ENCODE measurements around the gene DNAJC11. TPM values are rescaled to one million over a fixed set of nuclear protein-coding genes. Genes with fewer than 3 reads are reported as not detected.

DNAJC11 gene
- total and polyA plus RNA-seq, 4 experiments from 2014 or later, result 10.5 to 41.6 (median 31.7) TPM

- Histone ChIP-seq H3K4me1 (ENCODE audit: insufficient read depth, low read length) (peaks cover 56% of the 10 kb centered on the region), H3K27me3 (ENCODE audit: insufficient read depth, low read length) (no peaks in the 10 kb centered on the region)
- peak overlapping the region in 3 of 7 donors; percentile 15 to 70 (median 51) for H3K27ac Mint-ChIP-seq
Measured at GRCh38 chr1:6596886-6597776, 104.5 kb downstream of the DNAJC11 start.

GRCh38 chr1:6596351-6596750 lies 105.3 kb downstream of the DNAJC11 start:
- H3K9me3 ChIP-seq (ENCODE audit: control insufficient read depth in 1 of 2, low read length in 2 of 2), result no peaks in the 10 kb centered on the region
- Mint-ChIP-seq H3K4me3 (peak overlapping the region in 2 of 8 donors; percentile 47 to 62), H3K9me3 (no peaks in the 10 kb centered on the region), H3K4me1 (peaks cover 11 to 73% (median 43%) of the 10 kb centered on the region in 4 donors), H3K27me3 (no peaks in the 10 kb centered on the region), H3K27ac (peak overlapping the region in 3 of 7 donors; percentile 42 to 72 (median 70)), H3K36me3 (peaks cover 32 to 54% of the 10 kb centered on the region in 2 donors)
- intact Hi-C loops (cut with micrococcal nuclease), result no loop called here
- peaks cover 63% of the 10 kb centered on the region for H3K4me1 ChIP-seq (ENCODE audit: insufficient read depth, low read length)
- DNase-seq, result no peak
- H3K27ac ChIP-seq (ENCODE audit: low read depth, low read length), result no peak overlapping the region
- CTCF ChIA-PET (ENCODE audit: partially characterized antibody), result interaction anchor here (1.0 kb wide), 1 partner anchor 13 kb away, joined by 3 read pairs; no protein-coding TSS in a partner anchor
- no peaks in the 10 kb centered on the region for H3K27me3 ChIP-seq (ENCODE audit: insufficient read depth, low read length)
- peaks cover 62% of the 10 kb centered on the region for H3K36me3 ChIP-seq (ENCODE audit: insufficient read depth, low read length)
- POLR2A ChIA-PET (ENCODE audit: partially characterized antibody), result interaction anchor here (8.5 kb wide), 1 partner anchor 13 kb away, joined by 273 read pairs; the partner anchor contains the start of gene ZBTB48
- H3K4me3 ChIP-seq (ENCODE audit: low read length in 2 of 2), result no peak overlapping the region

More at GRCh38 chr1:6596886-6597776, 104.5 kb downstream of the DNAJC11 start:
- no peak for DNase-seq
- Histone ChIP-seq H3K9me3 (ENCODE audit: control insufficient read depth in 1 of 2, low read length in 2 of 2) (no peaks in the 10 kb centered on the region), H3K4me3 (ENCODE audit: low read length in 2 of 2) (no peak overlapping the region), H3K36me3 (ENCODE audit: insufficient read depth, low read length) (peaks cover 62% of the 10 kb centered on the region), H3K27ac (ENCODE audit: low read depth, low read length) (no peak overlapping the region)
- ChIA-PET POLR2A (ENCODE audit: partially characterized antibody) (interaction anchor here (1.0 to 8.5 kb wide), 3 partner anchors 13 to 42 kb away, joined by 3 to 273 read pairs (median 3); partner anchors contain the start of genes NOL9, TAS1R1 and ZBTB48), CTCF (ENCODE audit: partially characterized antibody) (interaction anchor here (1.0 kb wide), 1 partner anchor 14 kb away, joined by 3 read pairs; no protein-coding TSS in a partner anchor)
- no peaks in the 10 kb centered on the region for H3K27me3 Mint-ChIP-seq
- H3K36me3 Mint-ChIP-seq, result peaks cover 32 to 57% of the 10 kb centered on the region in 2 donors
- H3K4me3 Mint-ChIP-seq, result peak overlapping the region in 5 of 8 donors; percentile 17 to 46 (median 28)
- H3K9me3 Mint-ChIP-seq, result no peaks in the 10 kb centered on the region
- intact Hi-C loops (cut with micrococcal nuclease), result no loop called here
- peaks cover 11 to 66% (median 41%) of the 10 kb centered on the region in 4 donors for H3K4me1 Mint-ChIP-seq

- DNase-seq, result no peak
- POLR2A ChIA-PET (ENCODE audit: partially characterized antibody), result interaction anchor here (1.0 to 4.7 kb wide), 2 partner anchors 7 to 22 kb away, joined by 3 to 29 read pairs; partner anchors contain the start of gene KLHL21
- peak overlapping the region in 2 of 7 donors; percentile 30 to 70 for H3K27ac Mint-ChIP-seq
Measured at GRCh38 chr1:6594977-6595740, 106.5 kb downstream of the DNAJC11 start.

GRCh38 chr1:6593810-6594209 lies 107.8 kb downstream of the DNAJC11 start:
- intact Hi-C loops (cut with micrococcal nuclease), result no loop called here
- Mint-ChIP-seq H3K27me3 (no peaks in the 10 kb centered on the region), H3K27ac (peak overlapping the region in 1 of 7 donors; percentile 35), H3K9me3 (no peaks in the 10 kb centered on the region), H3K36me3 (peaks cover 27 to 61% of the 10 kb centered on the region in 2 donors), H3K4me1 (peaks cover 10 to 54% (median 34%) of the 10 kb centered on the region in 4 donors), H3K4me3 (no peak overlapping the region)
- CTCF ChIA-PET (ENCODE audit: partially characterized antibody), result no interaction called here
- no peak overlapping the region for H3K27ac ChIP-seq (ENCODE audit: low read depth, low read length)
- H3K36me3 ChIP-seq (ENCODE audit: insufficient read depth, low read length), result peaks cover 77% of the 10 kb centered on the region
- H3K4me1 ChIP-seq (ENCODE audit: insufficient read depth, low read length), result peaks cover 50% of the 10 kb centered on the region
- no peaks in the 10 kb centered on the region for H3K27me3 ChIP-seq (ENCODE audit: insufficient read depth, low read length)
- POLR2A ChIA-PET (ENCODE audit: partially characterized antibody), result interaction anchor here (2.8 to 4.7 kb wide), 2 partner anchors 8 to 14 kb away, joined by 10 to 29 read pairs; partner anchors contain the start of genes KLHL21 and ZBTB48
- no peak for DNase-seq
- H3K9me3 ChIP-seq (ENCODE audit: control insufficient read depth in 1 of 2, low read length in 2 of 2), result no peaks in the 10 kb centered on the region
- H3K4me3 ChIP-seq (ENCODE audit: low read length in 2 of 2), result no peak overlapping the region

More at GRCh38 chr1:6594977-6595740, 106.5 kb downstream of the DNAJC11 start:
- no peak overlapping the region for H3K4me3 ChIP-seq (ENCODE audit: low read length in 2 of 2)
- H3K36me3 ChIP-seq (ENCODE audit: insufficient read depth, low read length), result peaks cover 70% of the 10 kb centered on the region
- peaks cover 62% of the 10 kb centered on the region for H3K4me1 ChIP-seq (ENCODE audit: insufficient read depth, low read length)
- H3K27me3 ChIP-seq (ENCODE audit: insufficient read depth, low read length), result no peaks in the 10 kb centered on the region
- H3K27ac ChIP-seq (ENCODE audit: low read depth, low read length), result no peak overlapping the region
- CTCF ChIA-PET (ENCODE audit: partially characterized antibody), result interaction anchor here (1.1 kb wide), 1 partner anchor 41 kb away, joined by 3 read pairs; the partner anchor contains the start of genes NOL9 and TAS1R1
- intact Hi-C loops (cut with micrococcal nuclease), result no loop called here
- Mint-ChIP-seq H3K27me3 (no peaks in the 10 kb centered on the region), H3K4me3 (no peak overlapping the region), H3K4me1 (peaks cover 12 to 67% (median 41%) of the 10 kb centered on the region in 4 donors), H3K9me3 (no peaks in the 10 kb centered on the region), H3K36me3 (peaks cover 32 to 60% of the 10 kb centered on the region in 2 donors)
- H3K9me3 ChIP-seq (ENCODE audit: control insufficient read depth in 1 of 2, low read length in 2 of 2), result no peaks in the 10 kb centered on the region

- no peak overlapping the region for H3K27ac ChIP-seq (ENCODE audit: low read depth, low read length)
- H3K27ac Mint-ChIP-seq, result peak overlapping the region in 1 of 7 donors; percentile 41
- no peak overlapping the region for H3K4me3 ChIP-seq (ENCODE audit: low read length in 2 of 2)
- peaks cover 10 to 52% (median 33%) of the 10 kb centered on the region in 4 donors for H3K4me1 Mint-ChIP-seq
- H3K36me3 ChIP-seq (ENCODE audit: insufficient read depth, low read length), result peaks cover 74% of the 10 kb centered on the region
- H3K9me3 Mint-ChIP-seq, result no peaks in the 10 kb centered on the region
- no peak for DNase-seq
- peaks cover 44% of the 10 kb centered on the region for H3K4me1 ChIP-seq (ENCODE audit: insufficient read depth, low read length)
- H3K27me3 Mint-ChIP-seq, result no peaks in the 10 kb centered on the region
- H3K27me3 ChIP-seq (ENCODE audit: insufficient read depth, low read length), result no peaks in the 10 kb centered on the region
- POLR2A ChIA-PET (ENCODE audit: partially characterized antibody), result interaction anchor here (0.7 to 4.7 kb wide), 3 partner anchors 9 to 13 kb away, joined by 3 to 29 read pairs (median 10); partner anchors contain the start of genes KLHL21 and ZBTB48
- H3K9me3 ChIP-seq (ENCODE audit: control insufficient read depth in 1 of 2, low read length in 2 of 2), result no peaks in the 10 kb centered on the region
- no peak overlapping the region for H3K4me3 Mint-ChIP-seq
- H3K36me3 Mint-ChIP-seq, result peaks cover 27 to 60% of the 10 kb centered on the region in 2 donors
- CTCF ChIA-PET (ENCODE audit: partially characterized antibody), result no interaction called here
- intact Hi-C loops (cut with micrococcal nuclease), result no loop called here
Measured at GRCh38 chr1:6592865-6593593, 108.6 kb downstream of the DNAJC11 start.

GRCh38 chr1:6592441-6592840 lies 109.2 kb downstream of the DNAJC11 start:
- Mint-ChIP-seq H3K36me3 (peaks cover 27 to 59% of the 10 kb centered on the region in 2 donors), H3K4me3 (no peak overlapping the region), H3K27me3 (no peaks in the 10 kb centered on the region), H3K4me1 (peaks cover 12 to 50% (median 32%) of the 10 kb centered on the region in 4 donors), H3K27ac (no peak overlapping the region), H3K9me3 (no peaks in the 10 kb centered on the region)
- no peak for DNase-seq
- peaks cover 68% of the 10 kb centered on the region for H3K36me3 ChIP-seq (ENCODE audit: insufficient read depth, low read length)
- H3K27me3 ChIP-seq (ENCODE audit: insufficient read depth, low read length), result no peaks in the 10 kb centered on the region
- no peak overlapping the region for H3K4me3 ChIP-seq (ENCODE audit: low read length in 2 of 2)
- H3K4me1 ChIP-seq (ENCODE audit: insufficient read depth, low read length), result peaks cover 38% of the 10 kb centered on the region
- POLR2A ChIA-PET (ENCODE audit: partially characterized antibody), result interaction anchor here (0.7 to 4.7 kb wide), 3 partner anchors 9 to 12 kb away, joined by 3 to 29 read pairs (median 10); partner anchors contain the start of genes KLHL21 and ZBTB48
- intact Hi-C loops (cut with micrococcal nuclease), result no loop called here
- no peak overlapping the region for H3K27ac ChIP-seq (ENCODE audit: low read depth, low read length)
- no peaks in the 10 kb centered on the region for H3K9me3 ChIP-seq (ENCODE audit: control insufficient read depth in 1 of 2, low read length in 2 of 2)
- CTCF ChIA-PET (ENCODE audit: partially characterized antibody), result no interaction called here

Data from CD4-positive, alpha-beta memory T cell (primary cell).